Cerebellar cortex (tissue), 1 donor: ENCODE measurements around the gene RPAP3.
A peak's percentile ranks its signal among the peaks of the same experiment; 100 is the strongest.
"Not testable (repeated sequence)": the region's sequence is repeated elsewhere in the genome, so short reads cannot be mapped to it uniquely, and the experiment has no call there.

ENCODE experiments used
- DNase-seq: peaks from one replicate; pipeline ENCODE4 v3.0.0-alpha.2; 2015; ENCODE audit warnings: low spot score

RPAP3 gene

DNA sequence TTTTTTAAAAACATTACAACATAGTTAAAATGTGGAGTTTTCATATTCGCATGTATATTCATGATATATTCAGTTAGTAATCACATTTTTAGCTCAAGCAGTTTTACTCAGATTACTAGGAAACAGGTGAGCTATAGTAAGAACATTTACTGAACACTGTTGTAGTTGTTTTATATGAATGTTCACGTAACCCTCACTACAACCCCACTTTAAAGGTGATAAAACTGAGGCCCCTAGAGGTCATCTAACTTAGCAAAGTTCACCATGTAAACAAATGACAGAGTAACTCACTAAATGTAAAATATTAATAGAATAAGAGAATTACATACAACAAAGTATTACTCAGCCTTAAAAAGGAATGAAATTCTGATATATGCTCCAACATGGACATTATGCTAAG lies 26.0 kb downstream of the RPAP3 start:
- DNase-seq = no peak

GRCh38 chr12:47672068-47672467 lies 33.8 kb downstream of the RPAP3 start:
- no peak for DNase-seq

DNA sequence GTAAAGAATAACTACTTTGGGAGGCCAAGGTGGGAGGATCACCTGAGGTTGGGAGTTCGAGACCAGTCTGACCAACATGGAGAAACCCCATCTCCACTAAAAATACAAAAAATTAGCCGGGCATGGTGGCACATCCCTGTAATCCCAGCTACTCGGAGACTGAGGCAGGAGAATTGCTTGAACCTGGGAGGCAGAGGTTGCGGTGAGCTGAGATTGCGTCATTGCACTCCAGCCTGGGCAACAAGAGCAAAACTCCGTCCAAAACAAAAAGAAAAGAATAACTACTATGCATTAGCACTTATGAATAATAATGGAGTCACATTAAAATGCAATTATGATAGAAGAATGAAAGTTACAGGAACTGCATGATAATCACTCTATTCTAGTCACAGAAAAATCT lies 37.9 kb downstream of the RPAP3 start:
- not testable (repeated sequence) for DNase-seq

DNA sequence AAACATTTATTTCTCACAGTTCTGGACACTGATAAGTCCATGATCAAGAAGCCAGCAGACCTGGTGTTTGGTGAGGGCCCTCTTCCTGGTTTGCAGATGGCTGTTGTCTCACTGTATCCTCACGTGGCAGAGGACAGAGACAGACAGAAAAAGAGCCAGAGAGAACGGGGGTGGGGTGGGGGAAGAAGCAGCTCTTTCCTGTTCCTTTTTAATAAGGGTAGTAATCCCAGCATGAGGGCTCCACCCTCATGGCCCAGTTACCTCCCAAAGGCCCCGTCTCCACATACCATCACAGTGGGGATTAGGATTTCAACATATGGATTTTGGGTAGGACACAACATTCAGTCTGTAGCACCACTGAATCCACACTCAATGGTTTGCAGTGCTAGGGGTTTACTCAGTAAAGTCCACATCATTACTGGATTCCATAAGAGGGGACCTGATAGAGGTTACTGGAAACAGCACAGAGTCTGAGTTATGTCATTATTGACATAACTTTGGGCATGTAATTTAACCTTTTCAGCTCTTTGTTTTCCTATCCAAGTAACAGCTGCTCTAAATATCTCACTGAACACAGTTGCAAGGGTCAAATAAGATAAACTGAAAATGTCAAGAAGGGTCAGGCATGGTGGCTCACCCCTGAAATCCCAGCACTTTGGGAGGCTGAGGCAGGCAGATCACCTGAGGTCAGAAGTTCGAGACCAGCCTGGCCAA lies 53.2 kb downstream of the RPAP3 start:
- no peak for DNase-seq

- DNase-seq = peak; percentile 77
These were observed 54.2 kb downstream of the RPAP3 start for GRCh38 chr12:47651368-47652254.

GRCh38 chr12:47650469-47650868 lies 55.4 kb downstream of the RPAP3 start:
- DNase-seq = no peak

GRCh38 chr12:47649381-47649780 lies 56.4 kb downstream of the RPAP3 start:
- no peak for DNase-seq

GRCh38 chr12:47648056-47648579 lies 57.7 kb downstream of the RPAP3 start:
- no peak for DNase-seq

GRCh38 chr12:47642310-47642709 lies 63.5 kb downstream of the RPAP3 start:
- not testable (repeated sequence) for DNase-seq

- peak; percentile 14 for DNase-seq
These were observed 68.7 kb downstream of the RPAP3 start for GRCh38 chr12:47636908-47637780.

DNA sequence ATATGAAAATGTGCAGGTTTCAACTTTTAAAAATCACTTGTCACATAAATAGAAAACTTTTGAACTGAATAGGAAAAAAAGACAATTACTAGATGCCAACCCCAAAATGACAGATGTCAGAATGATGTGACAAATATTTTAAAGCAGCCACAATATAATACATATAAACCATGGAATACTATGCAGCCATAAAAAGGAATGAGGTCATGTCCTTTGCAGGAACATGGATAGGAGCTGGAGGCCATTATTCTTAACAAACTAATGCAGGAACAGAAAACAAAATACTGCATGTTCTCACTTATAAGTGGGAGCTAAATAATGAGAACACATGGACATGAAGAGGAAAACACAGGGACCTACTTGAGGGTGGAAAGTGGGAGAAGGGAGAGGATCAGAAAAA lies 70.1 kb downstream of the RPAP3 start:
- not testable (repeated sequence) for DNase-seq

GRCh38 chr12:47634127-47634526 lies 71.7 kb downstream of the RPAP3 start:
- DNase-seq = no peak

DNA sequence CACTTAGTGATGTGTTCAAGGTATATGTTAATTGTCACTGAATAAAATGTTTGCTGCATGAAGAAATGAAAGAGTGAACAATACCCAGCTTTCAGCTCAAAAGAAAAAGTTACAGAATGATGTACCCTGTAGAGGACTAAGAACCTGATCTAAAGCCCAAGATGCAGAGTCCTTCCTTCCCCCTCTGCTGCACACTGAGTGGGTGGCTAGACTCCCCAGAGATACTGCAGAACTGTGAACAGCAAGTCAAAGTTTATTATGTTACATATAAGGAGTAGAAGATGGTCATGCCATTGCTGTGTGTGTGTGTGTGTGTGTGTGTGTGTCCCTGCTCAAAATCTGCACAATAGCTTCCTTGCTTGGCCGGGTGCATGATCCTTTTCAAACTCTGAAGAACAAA lies 83.9 kb downstream of the RPAP3 start:
- no peak for DNase-seq

- no peak for DNase-seq
These were observed 88.4 kb downstream of the RPAP3 start for GRCh38 chr12:47617476-47617875.

DNA sequence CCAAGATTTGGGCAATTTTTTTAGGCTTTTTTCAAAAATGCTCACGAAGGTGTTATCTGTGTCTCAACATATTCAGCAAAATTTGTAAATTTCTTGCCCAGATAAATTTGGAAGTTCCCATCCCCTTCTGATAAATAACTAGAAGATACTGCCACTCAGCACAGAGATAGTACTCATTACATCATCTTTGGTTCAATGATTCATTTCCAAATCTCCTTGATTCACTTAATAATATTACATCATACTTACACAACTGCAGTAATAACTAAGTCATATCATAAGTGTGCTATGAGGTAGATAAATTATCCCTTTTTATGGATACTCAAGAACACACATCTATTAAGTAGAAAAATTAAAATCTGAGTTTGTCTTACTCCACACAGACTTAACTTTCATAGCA lies 89.4 kb downstream of the RPAP3 start:
- DNase-seq = no peak

DNA sequence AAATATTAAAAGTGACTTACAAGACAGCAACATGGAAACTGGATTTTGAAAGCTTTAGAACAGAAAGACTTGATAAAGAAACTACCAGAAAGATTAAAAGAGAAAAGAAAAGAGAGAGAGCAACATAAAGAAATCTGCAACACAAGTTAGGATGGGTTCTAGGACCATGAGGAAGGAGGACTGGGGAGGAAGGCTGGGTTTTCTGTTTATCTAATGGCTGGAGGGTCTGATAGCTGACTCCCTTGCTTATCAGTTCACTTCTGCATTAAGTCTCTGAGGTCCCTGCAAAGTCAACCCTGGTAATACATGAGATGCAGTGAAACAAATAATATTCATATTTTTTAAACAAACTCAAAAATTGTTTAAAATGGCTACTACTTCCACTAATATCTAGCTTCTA lies 90.1 kb downstream of the RPAP3 start:
- no peak for DNase-seq

DNA sequence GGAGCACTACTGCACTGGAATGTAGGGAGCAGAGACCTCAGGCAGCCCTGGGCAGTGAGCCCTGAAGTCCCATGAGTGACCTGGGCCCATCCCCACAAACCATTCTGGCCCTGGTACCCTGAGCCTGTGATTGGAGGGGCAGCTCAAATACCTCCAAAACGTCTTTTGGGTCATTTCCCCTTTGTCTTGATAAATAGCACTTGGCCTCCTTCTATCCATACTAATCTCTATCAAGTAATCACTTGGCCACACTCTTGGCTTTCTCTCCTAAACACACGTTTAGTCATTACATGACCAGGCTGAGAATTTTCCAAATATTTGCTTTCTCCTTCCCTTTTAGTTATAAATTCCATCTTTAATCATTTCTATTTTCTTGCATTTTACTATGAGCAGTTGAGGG lies 91.3 kb downstream of the RPAP3 start:
- DNase-seq = no peak

DNA sequence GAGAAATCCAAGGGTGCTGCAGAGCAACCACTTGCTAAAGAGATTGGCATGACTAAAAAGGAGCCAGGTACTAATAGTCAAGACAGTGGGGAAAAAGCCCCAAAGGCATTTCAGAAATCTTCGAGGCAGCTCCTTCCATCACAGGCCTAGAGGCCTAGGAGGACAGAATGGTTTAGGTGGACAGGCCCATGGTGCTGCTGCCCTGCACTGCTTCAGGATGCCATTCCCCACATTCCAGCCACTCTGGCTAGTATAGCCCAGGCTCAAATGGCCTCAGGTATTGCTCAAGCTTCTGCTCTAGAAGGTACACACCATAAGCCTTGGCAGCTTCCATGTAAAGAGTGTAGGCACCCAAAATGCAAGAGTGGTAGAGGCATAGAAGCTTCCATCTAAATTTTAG lies 92.9 kb downstream of the RPAP3 start:
- no peak for DNase-seq

DNA sequence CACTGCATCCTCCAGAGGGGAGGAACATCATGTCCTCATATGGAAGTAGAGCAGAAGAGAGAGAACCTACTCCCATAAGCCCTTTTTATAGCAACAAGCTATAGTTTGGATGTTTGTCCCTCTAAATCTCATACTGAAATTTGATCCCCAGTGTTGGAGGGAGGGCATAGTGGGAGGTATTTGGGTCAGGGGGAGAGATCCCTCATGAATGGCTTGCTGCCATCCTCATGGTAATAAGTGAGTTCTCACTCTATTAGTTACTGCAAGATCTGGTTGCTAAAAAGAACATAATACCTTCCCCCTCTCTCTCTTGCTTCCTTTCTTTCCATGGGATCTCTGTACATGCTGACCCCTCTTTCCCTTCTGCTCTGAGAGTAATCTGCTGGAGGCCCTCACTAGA lies 93.9 kb downstream of the RPAP3 start:
- no peak for DNase-seq
